HG03097 (cell line): Measurements from ENCODE around the gene OSBPL2.

Source experiments
- ATAC-seq: cut with Tn5 transposase; IDR thresholded peaks from one replicate; pipeline ENCODE4 v1.9.1; 2021; ENCODE audit not compliant: unreplicated experiment, low FRiP score

The OSBPL2 gene

DNA sequence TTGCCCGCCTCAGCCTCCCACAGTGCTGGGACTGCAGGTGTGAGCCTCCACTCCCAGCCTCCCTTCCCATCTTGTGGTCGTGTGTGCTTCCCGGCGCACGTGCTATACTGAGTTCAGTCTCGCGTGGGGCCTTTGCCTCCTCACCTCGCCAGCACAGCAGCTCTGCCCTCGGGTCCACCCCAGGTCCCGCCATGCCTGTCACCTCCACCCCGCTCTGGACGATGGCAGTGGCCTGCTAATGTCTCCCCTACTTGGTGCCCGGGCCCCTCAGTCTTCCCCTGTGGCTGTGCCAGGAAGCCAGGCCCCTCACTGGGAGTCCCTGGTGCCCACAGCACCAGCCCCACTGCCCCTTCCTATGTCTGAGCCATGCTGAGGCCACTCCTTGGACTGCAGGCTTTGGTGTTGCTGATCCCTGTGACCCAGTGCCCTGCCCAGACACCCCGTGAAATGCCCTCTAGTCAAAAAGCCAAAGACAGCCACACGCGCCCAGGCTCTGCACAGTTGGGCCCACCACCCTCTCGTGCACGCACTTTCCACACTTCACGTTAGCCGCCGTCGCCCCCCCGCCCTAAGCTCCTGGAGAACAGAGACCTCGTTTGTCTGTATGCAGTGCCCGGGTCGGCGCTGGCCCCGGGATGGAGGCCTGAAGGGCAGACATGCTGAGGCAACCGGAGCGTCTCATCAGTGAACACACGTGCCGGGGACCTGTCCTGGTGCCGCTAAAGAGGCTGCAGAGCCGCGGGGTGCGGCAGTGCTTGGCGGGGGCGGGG, 32.5 kb upstream of the OSBPL2 start:
- ATAC-seq = no peak

DNA sequence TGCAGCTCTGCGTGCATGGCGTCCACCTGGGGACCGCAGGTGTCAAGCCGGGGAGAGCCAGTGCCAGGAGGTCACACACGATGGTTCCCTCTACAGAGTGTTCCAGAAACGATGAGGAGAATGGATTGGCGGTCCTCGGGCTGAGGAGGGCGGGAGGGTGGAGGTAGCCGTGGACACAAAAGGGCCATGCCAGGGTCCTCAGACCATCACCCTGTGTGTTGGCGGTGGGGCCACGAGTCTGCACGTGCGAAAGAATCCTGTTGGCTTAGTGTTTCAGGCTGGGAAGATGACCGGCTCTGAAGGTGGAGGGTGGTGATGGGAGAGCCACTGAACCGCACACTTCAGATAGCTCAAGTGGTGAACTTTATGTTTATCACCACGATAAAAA, 31.9 kb upstream of the OSBPL2 start:
- no peak for ATAC-seq

DNA sequence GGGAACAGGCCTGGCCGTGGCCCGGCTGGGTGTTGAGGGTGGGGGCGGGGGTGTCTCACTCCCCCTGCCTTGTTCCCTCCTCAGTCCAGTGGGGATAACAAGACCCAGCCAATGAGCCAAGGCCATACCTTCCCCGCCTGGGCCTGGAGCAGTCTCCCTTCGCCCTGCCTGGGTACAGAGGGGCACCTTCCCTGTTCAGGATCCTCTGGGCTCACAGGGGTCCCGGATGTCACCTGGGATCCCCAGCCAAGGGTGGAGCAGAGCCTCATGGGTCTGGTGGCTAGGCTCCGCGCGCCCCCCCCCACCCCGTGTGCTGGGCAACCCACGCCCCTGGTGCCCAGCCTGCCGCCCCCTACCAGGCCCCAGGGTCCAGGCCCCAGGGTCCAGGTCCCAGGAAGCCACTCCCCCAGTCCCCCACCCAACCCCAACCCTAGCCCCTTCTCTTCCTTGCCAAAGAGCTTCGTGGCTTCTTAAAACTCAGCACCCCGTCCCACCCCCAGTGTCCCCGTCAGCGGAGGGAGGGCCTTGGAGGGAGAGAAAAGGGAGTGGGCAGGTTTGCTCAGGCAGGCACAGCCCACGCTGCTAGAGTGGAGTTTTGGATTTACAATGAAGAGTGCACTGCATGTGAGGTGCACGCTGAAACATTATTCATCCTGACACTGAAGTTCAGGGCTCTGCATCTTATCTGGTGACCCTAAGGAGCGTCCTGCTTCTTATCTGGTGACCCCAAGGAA, 30.1 kb upstream of the OSBPL2 start:
- no peak for ATAC-seq

DNA sequence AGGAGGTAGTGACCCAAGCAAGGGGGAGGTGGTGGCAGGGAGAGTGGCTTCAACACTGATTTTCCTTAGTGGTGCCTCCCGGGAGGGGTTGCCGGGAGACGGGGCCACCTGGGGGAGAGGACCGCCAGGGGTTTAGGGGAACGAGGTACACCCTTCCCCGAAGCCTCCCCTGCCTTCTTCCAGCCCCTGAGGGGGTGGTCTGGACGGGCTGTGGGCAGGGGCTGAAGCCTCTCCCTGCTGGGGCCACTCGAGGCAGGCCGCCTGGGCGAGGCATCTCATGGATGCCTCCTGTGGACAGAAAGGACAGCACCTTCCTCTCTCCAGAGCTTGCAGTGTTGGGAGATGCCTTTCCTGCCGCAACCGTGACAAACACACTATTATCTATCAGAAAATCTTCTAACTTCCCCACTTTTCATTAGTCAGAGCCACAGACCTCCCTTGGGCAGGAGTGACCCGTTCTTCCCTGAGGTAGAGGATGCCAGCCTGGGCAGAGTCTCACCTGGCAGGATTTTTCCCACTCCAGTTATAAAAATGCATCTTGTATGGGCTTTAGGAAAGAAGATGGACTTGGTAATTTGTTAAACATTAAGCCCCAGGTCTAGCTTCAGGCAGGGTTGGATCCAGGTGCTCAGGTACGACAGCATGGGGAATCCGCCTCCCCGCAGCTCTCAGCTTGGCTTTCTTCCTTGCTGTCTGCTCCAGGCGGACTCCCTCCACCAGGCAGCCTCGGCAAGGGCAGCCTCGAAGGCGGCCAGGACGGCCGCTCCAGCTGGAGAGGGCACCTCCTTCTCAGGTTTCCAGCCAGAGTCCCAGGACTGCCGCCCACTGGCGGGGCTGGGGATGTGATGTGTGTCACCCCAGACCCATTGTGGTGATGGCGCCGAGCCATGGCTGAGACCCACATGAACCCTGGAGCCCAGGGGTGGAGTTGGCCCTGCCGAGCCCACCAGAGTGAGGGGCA, 29.2 kb upstream of the OSBPL2 start:
- ATAC-seq = no peak

DNA sequence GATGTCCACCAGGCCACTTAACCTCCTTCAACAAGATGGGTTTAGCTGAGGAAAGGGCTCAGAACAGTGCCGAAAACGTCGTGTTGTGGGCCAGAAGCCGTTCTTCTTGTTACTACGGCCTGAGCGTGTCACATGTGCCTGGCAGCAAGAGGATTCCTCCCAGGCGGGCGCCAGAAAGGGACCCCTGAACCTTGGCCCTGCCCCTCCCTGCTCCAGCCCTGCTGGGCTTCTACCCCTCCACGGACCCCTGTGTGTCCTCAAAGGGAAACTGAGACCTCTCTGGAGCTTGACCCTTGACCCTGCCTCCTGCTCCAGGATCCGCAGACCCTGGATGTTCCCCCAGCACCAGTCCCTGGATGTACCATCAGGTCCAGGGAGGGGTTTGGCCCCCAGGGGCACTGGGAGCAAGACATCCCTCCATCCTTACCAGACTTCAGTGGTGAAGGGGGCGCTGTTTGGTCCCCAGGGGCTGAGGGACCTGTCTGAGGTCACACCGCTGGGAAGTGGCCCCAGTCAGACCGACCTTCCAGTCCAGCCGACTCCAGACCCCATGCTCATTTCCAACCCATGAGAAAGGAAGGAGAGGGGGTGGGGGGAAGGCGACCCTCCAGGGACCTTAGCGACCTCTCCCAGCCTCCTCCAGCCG, 28.3 kb upstream of the OSBPL2 start:
- no peak for ATAC-seq

DNA sequence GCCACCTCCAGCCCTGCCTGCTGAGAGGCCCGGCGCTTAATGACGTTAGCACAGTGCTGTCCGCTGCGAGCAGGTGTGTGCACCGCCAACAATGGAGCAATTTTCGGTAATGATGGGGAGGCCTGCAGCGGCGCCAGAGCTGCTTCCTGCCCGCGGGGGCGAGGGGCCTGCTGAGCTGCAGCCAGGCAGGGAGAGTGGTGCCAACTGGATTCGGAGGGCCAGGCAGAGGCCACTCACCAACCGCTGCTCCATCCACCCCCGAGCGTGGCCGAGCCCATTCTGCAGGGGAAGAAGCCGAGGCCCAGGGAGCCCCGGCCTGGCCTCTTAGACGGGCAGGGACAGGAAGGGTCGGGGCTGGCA, 27.8 kb upstream of the OSBPL2 start:
- no peak for ATAC-seq

DNA sequence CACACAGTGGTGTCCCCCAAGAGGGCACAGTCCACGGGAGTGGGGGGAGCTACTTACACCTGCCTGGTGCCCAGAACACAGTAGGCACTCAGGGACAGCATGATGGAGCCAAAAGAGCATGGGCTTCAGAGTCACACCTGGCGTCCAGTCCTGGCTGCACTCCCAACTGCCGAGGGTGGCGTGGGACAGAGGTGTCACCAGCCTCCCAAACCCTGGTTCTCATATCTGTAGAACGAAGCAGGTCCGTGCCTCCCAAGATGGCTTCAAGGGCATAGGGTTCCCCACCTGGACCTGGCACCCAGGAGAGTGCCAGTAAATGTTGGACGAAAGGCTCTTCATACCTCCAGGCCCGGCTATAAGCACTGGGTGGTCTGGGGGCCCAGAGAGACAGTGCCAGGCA, 27.1 kb upstream of the OSBPL2 start:
- ATAC-seq = no peak

DNA sequence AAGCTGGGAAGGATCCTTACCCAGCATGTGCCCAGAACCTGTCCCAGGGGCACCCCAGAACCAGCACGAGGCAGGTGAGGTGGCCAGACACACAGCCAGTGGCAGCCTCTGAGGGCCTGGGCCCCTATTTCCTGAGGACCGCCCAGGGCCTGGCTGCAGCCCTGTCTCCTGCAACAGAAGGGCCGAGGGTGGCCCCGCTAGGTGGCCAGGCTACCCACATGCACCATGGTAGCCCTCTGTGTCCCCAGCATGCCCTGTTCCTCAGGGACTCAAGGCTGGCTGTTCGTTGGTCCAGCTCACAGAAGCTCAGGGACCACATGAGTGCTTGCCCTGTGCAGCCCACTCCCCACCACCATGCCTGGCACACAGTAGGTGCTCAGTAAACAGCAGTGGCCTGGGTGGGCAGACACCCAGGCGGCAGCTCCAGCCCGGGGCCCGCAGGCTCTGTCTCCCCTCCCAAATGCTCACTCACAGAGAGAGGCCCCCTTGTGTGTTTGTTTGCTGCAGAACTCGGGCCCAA, 26.5 kb upstream of the OSBPL2 start:
- ATAC-seq = no peak

DNA sequence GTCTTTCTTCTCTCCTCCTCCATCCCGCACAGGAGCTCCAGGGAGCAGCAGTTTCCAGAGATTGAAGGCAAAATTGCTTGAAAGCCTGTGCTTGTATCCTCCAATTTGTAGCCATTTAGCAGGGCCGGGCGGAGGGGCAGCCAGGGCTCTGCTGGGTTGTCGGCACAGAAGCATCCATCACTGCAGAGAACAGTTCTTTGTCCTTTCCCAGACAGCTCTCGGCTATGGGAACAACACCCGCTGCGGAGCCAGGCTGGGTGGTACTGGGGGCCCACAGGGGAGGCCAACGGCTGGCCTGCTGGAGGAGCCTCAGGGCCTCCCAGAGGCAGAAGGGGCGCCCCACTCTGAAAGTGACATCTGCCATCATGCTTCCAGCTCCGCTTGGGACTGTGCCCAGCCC, 26.0 kb upstream of the OSBPL2 start:
- no peak for ATAC-seq

DNA sequence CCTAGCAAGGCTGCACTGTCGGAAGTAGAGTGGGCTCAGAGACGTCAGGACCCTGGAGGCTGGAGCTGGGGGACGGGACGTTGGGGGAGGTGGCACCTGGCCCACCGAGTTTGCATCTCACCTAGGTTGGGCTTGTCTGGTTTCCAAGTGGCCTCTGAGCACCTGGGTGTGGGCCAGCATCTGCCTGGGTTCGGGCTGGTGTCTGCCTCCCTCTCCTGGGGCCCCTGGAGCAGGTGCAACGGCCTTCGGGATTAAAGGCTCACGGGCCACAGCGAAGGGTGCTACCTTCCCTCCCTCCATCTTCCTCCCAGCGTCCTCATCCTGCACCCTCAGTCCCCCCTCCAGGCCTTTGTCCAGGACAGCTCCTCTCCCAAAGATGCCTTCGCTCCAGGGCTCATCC, 24.3 kb upstream of the OSBPL2 start:
- ATAC-seq = no peak

DNA sequence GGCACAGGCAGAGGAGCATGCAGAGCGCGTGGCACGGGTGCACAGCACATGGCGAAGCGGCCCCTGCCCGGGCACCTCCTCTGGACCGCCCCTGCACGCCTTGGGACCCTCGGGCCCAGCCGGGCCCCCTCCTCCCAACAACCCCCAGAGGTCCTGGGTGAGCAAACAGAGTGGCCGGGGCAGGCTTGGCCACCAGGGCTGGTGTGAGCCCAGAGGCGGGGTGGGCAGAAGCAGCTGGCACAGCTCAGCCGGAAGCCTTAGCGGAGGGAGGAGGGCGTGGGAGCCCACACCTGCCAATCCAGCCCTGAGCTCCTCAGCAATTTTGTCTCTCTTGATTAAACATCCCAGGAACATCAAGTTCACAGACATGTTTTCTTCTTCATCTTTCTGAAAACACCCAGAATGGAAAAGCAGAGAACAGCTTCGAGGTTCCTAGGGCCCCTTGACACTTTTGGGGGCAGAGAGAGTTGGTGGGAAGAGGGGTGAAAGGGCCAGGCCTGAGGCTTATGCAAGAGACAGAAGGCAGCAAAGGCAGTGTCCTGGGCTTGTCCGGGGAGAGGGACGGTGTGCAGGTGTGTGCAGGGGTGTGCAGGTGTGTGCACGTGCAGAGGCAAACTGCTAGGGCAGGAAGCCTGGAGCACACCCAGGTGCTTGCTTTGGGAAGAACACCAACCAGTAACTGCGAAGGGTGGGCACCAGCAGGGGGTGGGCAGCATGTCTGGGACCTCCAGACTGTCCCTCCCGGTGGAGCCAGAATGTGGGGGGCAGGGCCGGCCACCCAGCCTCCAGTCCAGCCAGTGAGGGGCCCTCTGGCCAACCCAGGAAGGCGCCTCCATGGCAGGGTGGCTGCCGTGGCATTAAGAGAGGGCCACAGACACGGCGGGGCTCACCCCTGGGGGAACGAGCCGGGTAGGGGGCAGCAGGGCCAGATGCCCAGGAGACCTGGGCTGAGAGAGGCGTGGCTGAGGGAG, 23.0 kb upstream of the OSBPL2 start:
- no peak for ATAC-seq

DNA sequence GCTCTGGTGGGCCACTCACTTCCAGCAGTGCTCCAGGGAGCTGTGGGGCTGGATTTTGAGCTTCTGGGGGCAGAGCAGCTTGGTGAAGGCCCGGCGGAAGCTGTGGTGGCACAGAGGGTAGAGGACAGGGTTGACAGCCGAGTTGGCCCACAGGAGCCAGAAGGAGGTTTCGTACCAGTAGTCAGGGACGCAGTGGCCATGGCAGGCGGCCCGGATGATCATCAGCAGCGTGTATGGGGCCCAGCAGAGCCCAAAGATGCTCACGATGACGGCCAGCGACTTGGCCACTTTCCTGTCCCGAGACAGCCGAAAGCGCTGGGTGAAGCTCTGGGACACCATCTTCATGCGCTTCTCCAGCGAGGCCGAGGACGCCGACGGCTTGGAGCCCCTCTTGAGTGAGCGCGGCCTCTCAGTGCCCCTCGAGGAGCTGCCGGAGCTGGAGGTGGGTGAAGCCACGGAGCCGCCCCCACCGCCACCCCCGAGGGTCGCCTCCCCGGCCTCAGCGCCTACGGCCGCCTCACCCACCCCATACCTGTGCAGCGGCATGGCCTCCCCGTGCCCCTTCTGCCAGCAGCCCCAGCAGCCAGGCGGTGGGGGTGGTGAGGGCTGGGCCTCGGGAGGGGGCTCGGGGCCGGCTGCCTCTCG, 22.2 kb upstream of the OSBPL2 start:
- no peak for ATAC-seq

DNA sequence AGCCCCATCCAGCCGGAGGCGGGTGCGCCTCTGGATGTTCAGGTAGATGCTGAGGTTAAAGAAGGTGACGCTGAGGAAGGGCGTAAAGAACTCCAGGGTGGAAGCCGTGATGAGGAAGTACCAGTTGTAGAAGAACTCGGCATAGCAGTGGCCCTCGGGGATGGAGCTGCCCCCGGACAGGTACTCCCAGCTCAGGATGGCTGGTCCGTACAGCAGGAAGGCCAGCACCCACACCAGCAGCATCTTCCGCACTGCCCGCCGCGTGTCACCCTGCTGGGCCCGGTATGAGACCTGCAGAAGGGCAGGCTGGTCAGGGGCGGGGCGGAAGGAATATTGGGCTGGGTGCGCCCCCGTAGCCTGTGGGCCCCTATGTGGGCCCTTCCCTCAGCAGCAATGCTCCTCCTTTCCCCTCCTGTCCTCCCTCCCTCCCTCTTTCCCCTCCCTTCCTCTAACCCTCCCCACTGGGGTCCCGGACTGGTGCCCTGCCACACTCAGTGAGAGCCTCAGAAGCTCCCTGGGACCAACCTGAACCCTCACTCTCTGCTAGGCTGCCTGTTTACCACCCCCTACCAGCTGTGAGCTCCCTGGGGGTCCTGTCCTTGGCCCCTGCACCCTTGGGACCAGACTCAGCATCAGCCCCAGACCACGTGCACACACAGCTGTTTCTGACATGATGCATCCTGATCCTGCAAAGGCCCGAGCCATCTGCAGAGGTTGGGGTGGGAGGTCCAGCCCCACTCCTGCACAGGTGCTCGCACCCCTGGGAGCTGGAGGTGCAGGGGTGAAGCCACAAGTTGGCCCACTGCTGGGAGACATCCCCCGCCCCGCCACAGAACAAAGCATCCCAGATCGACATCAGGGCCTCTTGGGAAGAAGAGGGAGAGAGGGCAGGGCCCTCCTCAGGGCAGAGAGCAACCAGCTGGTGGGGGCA, 21.4 kb upstream of the OSBPL2 start:
- ATAC-seq = no peak

DNA sequence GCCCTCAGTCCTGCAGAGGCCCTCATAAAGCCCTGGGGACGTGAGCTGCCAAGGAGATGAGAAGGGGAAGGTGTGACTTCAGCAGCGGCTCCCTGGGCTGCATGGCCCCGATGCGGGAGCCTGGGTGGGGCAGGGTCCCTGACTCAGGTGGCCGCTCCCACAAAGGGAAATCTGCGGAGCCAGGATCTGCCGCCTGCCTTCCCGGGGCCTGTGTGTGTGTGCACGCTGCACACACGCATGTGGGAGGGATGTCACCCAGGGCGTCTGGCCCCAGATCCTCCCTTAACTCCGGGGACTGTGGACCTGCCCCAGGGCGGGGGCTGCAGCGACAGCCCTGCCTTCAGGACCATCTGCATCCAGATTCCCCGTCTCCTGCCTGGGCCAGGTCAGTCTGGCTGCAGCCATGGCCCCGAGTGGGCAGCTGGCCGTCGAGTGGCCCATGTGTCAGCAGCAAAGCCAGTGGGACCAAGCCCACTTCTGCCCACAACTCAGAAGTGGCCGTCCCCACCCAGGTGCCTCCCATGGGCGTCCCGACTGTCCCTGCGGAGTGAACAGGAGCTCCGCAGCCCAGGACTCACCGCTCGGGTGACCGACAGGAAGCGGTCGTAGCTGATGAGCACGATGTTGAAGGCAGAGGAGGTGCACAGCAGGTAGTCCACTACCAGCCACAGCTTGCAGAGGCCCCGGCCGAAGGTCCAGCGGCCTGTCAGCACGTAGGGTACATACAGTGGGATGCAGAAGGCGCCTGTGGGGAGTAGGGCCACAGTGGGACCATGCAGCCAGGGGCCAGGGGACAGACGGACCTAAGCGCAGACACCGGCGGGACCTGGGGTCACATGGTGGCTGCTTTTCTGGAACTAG, 20.2 kb upstream of the OSBPL2 start:
- no peak for ATAC-seq

DNA sequence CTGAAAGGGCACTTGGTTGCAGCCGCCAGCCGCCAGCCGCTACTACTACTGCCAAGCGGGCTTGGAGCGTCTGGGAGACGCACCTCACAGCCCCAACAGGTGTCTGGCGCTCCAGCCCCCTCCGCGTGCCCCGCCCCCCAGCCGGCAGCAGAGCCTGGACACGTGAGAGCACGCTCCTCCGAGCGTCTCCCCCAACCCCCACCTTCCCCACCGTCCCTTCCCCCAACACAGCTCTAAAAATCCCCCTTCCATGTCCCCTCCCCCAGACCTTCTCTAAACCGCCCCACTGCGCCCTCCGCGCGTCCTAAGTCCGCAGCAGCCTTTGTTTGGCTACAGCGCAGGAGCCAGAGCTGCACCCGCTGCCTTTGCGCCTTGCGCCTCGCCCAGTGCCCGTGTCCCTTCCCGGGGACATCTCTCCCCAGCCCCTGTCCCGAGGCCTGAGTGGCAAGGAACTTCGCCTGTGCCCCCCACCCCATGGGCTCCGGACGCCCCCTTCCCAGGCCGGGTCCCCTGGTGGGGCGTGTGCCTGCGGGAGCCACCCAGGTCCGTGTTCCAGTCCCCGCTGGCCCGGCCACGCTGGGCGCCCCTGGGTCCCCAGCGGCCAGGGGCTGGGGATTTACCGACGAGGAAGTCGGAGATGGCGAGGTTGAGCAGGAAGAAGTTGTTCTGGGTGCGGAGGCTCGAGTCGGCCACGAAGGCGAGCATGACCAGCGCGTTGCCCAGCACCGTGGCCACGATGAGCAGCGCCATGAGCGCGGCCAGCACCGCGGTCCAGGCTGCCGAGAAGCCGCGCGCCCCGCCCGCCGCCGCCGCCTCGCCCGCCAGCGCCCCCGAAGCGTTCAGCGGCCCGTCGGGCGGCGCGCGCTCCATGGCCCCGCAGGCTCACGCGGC, 19.0 kb upstream of the OSBPL2 start:
- ATAC-seq = no peak
